ENCODE data around the gene LARGE1. TPM values are rescaled to one million over a fixed set of nuclear protein-coding genes. Genes with fewer than 3 reads are reported as not detected.
"Not testable (repeated sequence)": the region's sequence is repeated elsewhere in the genome, so short reads cannot be mapped to it uniquely, and the experiment has no call there.

Gene LARGE1
- total RNA-seq, 1 donor: 13.4 TPM

GRCh38 chr22:33381531-33382406 is 538.5 kb downstream of the LARGE1 start:
- TF ChIP-seq CTCF (IDR thresholded peaks at IDR 0.05; ENCODE audit: insufficient read depth, low read depth, low read length): no peak
- no peak overlapping the region for H3K4me3 ChIP-seq (ENCODE audit: low read depth, low read length)
- DNase-seq (ENCODE audit: low read depth): no peak

GRCh38 chr22:33380789-33381530 is 539.3 kb downstream of the LARGE1 start:
- DNase-seq (ENCODE audit: low read depth): peak; percentile 74
- TF ChIP-seq CTCF (IDR thresholded peaks at IDR 0.05; ENCODE audit: insufficient read depth, low read depth, low read length): no peak
- H3K4me3 ChIP-seq (ENCODE audit: low read depth, low read length): no peak overlapping the region

DNA sequence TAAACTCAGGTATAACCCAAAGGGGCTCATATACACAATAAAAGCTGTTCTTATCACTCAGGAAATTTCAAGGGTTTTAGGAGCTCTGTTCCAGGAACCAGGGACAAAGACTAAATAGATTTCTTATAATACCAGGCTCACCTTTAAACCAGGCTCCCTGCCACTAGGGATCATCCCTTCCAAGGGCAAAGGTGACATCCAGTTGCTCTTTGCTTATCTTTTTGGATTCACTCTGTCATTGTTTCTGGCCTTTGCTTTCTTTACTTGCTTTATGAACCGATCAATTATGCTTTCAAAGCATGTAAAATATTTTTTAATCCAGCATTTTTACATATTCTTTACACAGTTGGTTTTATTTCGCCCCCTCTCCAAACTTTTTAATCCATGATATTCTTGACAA is 540.4 kb downstream of the LARGE1 start:
- no peak for TF ChIP-seq CTCF (IDR thresholded peaks at IDR 0.05; ENCODE audit: insufficient read depth, low read depth, low read length)
- H3K4me3 ChIP-seq (ENCODE audit: low read depth, low read length): no peak overlapping the region
- DNase-seq (ENCODE audit: low read depth): no peak

- no peak overlapping the region for H3K4me3 ChIP-seq (ENCODE audit: low read depth, low read length)
- TF ChIP-seq CTCF (IDR thresholded peaks at IDR 0.05; ENCODE audit: insufficient read depth, low read depth, low read length): no peak
- DNase-seq (ENCODE audit: low read depth): no peak
Observed at GRCh38 chr22:33372875-33373274, 547.4 kb downstream of the LARGE1 start.

DNA sequence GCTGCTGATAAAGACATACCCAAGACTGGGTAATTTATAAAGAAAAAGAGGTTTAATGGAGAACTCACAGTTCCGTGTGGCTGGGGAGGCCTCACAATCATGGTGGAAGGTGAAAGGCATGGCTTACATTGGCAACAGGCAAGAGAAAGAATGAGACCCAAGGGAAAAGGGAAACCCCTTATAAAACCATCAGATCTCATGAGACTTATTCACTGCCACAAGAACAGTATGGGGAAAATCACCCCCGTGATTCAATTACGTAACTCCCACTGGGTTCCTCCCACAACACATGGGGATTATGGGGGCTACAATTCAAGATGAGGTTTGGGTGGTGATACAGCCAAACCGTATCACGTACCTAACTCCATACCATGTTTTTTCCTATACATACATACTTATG is 557.0 kb downstream of the LARGE1 start:
- DNase-seq (ENCODE audit: low read depth); H3K4me3 ChIP-seq (ENCODE audit: low read depth, low read length): not testable (repeated sequence)

- H3K4me3 ChIP-seq (ENCODE audit: low read depth, low read length): no peak overlapping the region
- no peak for TF ChIP-seq CTCF (IDR thresholded peaks at IDR 0.05; ENCODE audit: insufficient read depth, low read depth, low read length)
- no peak for DNase-seq (ENCODE audit: low read depth)
Observed at GRCh38 chr22:33362702-33363101, 557.6 kb downstream of the LARGE1 start.

GRCh38 chr22:33361581-33361980 is 558.7 kb downstream of the LARGE1 start:
- H3K4me3 ChIP-seq (ENCODE audit: low read depth, low read length): no peak overlapping the region

More at GRCh38 chr22:33361581-33361980, 558.7 kb downstream of the LARGE1 start:
- no peak for TF ChIP-seq CTCF (IDR thresholded peaks at IDR 0.05; ENCODE audit: insufficient read depth, low read depth, low read length)
- peak; percentile 20 for DNase-seq (ENCODE audit: low read depth)
